SK-MEL-5 (cell line): ENCODE results near the gene MEF2A. TPM values are rescaled to one million over a fixed set of nuclear protein-coding genes. Genes with fewer than 3 reads are reported as not detected.
"Not testable (repeated sequence)": the region's sequence is repeated elsewhere in the genome, so short reads cannot be mapped to it uniquely, and the experiment has no call there.

Source experiments
- DNase-seq: peaks from one replicate; pipeline ENCODE4 v3.0.0-alpha.2; 2016; ENCODE audit warnings: low read depth, low spot score
- in situ Hi-C: cut with HindIII; loops from 2 replicates; pipeline ENCODE4 v1.10.0; 2016; ENCODE audit warnings: low sequenced_read_pairs, high pct_unique_total_duplicates, low pct_unique_long_range_greater_than_20kb
- polyA plus RNA-seq, 2 experiments: library from polyadenylated mRNA; depleted of rRNA; stranded (reverse); fragments of >200 nt; gene quantifications; 2 replicates each; pipeline ENCODE4 v1.2.3, GENCODE V29; 2015
- total RNA-seq: library from RNA; depleted of rRNA; stranded (reverse); fragments of >200 nt; shearing (Covaris generic); gene quantifications from 2 replicates; pipeline ENCODE4 v1.2.3, GENCODE V29; 2014; rRNA removed

The MEF2A gene
- total RNA-seq = 29.9 and 32.2 TPM in 2 replicates
- 23.6 and 34.8 TPM in 2 replicates for polyA plus RNA-seq (2015; cell fraction: cytosol; rRNA removed)
- 39.3 and 45.0 TPM in 2 replicates for polyA plus RNA-seq (2015; cell fraction: nucleus; rRNA removed)

GRCh38 chr15:99565299-99566156 is at the start of gene MEF2A:
Gene MEF2A (plus strand): TSS chr15:99565984. CDS start chr15:99633120, 67,136 bp downstream.
- in situ Hi-C loops = no loop called here
- peak; percentile 89 for DNase-seq

DNA sequence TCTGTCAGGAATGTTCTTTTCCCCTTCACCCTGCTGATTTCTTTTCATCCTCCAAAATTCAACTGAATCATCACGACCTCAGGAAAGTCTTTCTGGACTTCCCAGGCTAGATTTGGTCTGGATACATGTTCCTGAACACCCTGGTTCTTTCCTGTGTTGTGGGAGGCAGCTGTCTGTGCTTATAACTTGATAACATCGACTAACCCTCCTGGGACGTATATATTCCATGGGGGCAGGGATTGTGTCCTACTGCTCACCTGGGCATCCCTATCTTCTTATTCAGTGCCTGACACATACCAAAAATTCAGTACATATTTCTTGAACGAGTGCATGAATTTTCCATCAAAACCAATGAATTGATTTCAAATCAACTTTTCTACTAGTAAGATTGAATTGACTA is 47.6 kb upstream of the MEF2A start:
- DNase-seq = no peak
- in situ Hi-C loops = no loop called here

DNA sequence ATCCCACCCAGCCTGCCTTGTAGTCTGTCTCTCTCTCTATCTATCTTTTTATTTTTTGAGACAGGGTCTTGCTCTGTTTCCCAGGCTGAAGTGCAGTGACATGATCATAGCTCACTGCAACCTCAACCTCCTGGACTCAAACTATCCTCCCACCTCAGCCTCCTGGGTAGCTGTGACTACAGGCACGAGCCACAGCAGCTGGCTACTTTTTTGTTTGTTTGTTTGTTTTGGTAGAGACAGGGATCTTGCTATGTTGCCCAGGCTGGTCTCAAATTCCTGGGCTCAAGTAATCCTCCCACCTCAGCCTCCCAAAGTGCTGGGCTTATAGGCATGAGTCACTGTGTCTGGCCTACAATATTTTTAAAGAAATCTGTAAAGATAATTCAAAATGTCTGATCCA is 46.4 kb upstream of the MEF2A start:
- DNase-seq, in situ Hi-C loops: not testable (repeated sequence)

DNA sequence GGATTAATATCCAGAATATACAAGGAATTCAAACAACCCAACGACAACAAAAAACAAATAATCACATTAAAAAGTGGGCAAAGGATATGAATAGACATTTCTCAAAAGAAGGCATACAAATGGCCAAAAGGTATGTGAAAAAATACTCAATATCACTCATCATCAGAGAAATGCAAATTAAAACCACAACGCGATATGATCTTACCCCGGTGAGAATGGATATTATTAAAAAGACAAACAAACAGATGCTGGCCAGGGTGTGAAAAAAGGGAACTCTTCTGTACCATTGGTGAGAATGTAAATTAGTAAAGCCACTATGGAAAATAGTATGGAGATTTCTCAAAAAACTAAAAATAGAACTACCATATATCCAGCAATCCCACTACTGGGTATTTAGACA is 43.5 kb upstream of the MEF2A start:
- DNase-seq = no peak
- in situ Hi-C loops = no loop called here

DNA sequence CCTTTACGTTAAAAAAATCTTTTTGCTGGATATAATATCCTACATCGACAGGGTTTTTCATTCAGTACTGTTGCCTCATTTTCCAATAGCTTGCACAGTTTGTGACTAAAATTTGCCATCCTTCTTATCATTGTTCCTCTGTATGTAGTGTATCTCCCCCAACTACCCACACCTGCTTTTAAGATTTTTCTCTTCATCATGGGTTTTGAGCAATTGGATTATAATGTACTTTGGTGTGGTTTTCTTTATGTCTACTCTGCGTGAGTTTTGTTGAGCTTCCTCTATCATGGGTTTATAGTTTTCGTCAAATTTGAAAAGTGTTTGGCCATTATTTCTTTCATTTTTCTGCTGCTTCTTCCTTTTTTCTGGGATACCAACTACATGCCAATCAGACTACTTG is 39.6 kb upstream of the MEF2A start:
- no peak for DNase-seq
- in situ Hi-C loops = no loop called here

DNA sequence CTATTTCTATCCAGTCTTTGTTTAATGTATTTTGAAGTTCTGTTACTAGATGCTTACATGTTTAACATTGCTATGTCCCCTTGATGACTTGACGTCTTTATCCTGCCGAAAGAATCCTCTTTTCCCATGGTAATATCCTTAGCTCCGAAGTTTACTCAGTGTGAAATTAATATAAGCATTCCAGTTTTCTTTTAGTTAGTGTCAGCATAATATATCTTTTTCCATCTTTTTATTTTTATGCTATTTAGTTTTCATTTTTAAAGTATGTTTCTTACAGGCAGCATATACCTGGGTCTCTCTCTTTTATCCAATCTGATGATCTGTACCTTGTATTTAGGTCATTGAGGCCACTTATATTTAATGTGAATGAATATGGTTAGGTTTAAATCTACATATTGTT is 39.1 kb upstream of the MEF2A start:
- in situ Hi-C loops = no loop called here
- DNase-seq = no peak

- in situ Hi-C loops = no loop called here
- peak; percentile 21 for DNase-seq
Observed at GRCh38 chr15:99536422-99537040, 29.3 kb upstream of the MEF2A start.

- in situ Hi-C loops = no loop called here
Observed at GRCh38 chr15:99537344-99537743, 28.4 kb upstream of the MEF2A start.

GRCh38 chr15:99538261-99538660 is 27.5 kb upstream of the MEF2A start:
- in situ Hi-C loops = no loop called here
- DNase-seq = no peak

More at GRCh38 chr15:99537344-99537743, 28.4 kb upstream of the MEF2A start:
- no peak for DNase-seq

DNA sequence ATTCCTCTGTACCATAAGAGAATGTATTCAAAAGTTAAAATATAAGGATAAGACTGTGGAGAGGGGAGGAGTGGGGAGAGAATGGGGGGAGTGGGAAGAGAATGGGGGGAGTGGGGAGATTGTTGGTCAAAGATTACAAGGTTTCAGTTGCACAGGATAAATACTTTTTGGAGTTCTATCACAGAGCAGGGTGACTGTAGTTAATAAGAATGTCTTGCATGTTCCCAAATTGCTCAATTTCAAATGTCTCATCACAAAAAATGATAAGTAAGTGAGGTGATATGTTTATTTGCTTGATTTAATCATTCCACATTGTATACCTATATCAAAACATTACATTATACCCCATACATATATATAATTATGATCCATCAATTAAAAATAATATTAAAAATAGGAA is 23.0 kb upstream of the MEF2A start:
- no peak for DNase-seq
- in situ Hi-C loops = no loop called here

DNA sequence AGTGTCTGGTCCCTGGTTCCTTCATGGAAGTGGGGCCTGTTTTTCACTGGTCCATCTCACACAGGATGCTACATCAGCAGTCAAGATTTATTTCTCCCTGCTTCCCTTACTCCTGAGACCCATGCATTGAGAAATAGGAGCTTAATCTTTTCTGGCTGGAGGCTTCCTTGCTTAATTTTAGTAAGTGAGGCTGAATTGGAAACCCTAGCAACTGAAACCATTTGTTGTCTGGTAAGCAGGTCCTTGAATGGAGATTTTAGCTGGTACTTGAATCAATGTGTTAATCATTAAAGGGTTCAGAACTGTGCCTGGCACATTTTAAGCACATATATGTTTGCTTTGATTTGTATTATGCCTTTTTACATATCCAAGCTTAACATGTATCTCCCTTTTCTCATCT is 20.2 kb upstream of the MEF2A start:
- DNase-seq = no peak
- in situ Hi-C loops = no loop called here

- in situ Hi-C loops = no loop called here
- no peak for DNase-seq
Observed at GRCh38 chr15:99546441-99547100, 19.2 kb upstream of the MEF2A start.

GRCh38 chr15:99547517-99547916 is 18.3 kb upstream of the MEF2A start:
- in situ Hi-C loops = no loop called here
- DNase-seq = no peak

- no peak for DNase-seq
- in situ Hi-C loops = no loop called here
Observed at GRCh38 chr15:99550077-99550476, 15.7 kb upstream of the MEF2A start.

GRCh38 chr15:99552111-99552510 is 13.7 kb upstream of the MEF2A start:
- no peak for DNase-seq
- in situ Hi-C loops = no loop called here

GRCh38 chr15:99554880-99555488 is 10.8 kb upstream of the MEF2A start:
- DNase-seq = no peak
- in situ Hi-C loops = no loop called here

GRCh38 chr15:99556011-99556410 is 9.8 kb upstream of the MEF2A start:
- DNase-seq = no peak
- in situ Hi-C loops = no loop called here

- no peak for DNase-seq
- in situ Hi-C loops = no loop called here
Observed at GRCh38 chr15:99556578-99556977, 9.2 kb upstream of the MEF2A start.
